HepG2 (cell line): Measurements from ENCODE around the gene CIROP. TPM values are rescaled to one million over a fixed set of nuclear protein-coding genes. Genes with fewer than 3 reads are reported as not detected.

Experiments used
- EEA1 ChIP-seq: sonication (generic); formaldehyde crosslinking; IDR thresholded peaks from 2 replicates; pipeline ENCODE4 v1.5.1; 2020; ENCODE audit warnings: mild to moderate bottlenecking, missing genetic modification reagents, borderline replicate concordance
- ETV6 ChIP-seq: sonication (generic); formaldehyde crosslinking; conservative IDR thresholded peaks from 2 replicates; pipeline ENCODE4 v1.4.0; 2020; ENCODE audit warnings: missing genetic modification reagents
- MAFF ChIP-seq: IDR thresholded peaks from 2 replicates; pipeline ENCODE4 v1.6.1; 2011; ENCODE audit warnings: low read depth, low read length, improper control_type of control experiment
- MYC ChIP-seq: sonication (generic); formaldehyde crosslinking; IDR thresholded peaks from 2 replicates; pipeline ENCODE4 v1.9.0; 2021; ENCODE audit warnings: missing genetic modification reagents, borderline replicate concordance
- RERE ChIP-seq: IDR thresholded peaks from 2 replicates; pipeline ENCODE4 v1.6.1; 2016; ENCODE audit warnings: low read depth, missing genetic modification reagents, missing compliant biosample characterization
- SIX4 ChIP-seq: sonication (generic); formaldehyde crosslinking; IDR thresholded peaks from 2 replicates; pipeline ENCODE4 v1.4.0; 2020; ENCODE audit warnings: missing genetic modification reagents
- ZFY ChIP-seq: sonication (generic); formaldehyde crosslinking; IDR thresholded peaks from 2 replicates; pipeline ENCODE4 v1.4.0; 2020; ENCODE audit warnings: missing genetic modification reagents
- ZNF142 ChIP-seq: sonication (generic); formaldehyde crosslinking; IDR thresholded peaks from 2 replicates; pipeline ENCODE4 v1.4.0; 2020; ENCODE audit warnings: missing genetic modification reagents
- ZNF180 ChIP-seq: sonication (generic); formaldehyde crosslinking; IDR thresholded peaks from 2 replicates; pipeline ENCODE4 v1.4.0; 2020; ENCODE audit warnings: low read depth, missing genetic modification reagents, borderline replicate concordance
- ZNF333 ChIP-seq: sonication (generic); formaldehyde crosslinking; IDR thresholded peaks from 2 replicates; pipeline ENCODE4 v1.4.0; 2020; ENCODE audit warnings: mild to moderate bottlenecking, missing genetic modification reagents, borderline replicate concordance
- ZNF33A ChIP-seq: sonication (generic); formaldehyde crosslinking; IDR thresholded peaks from 2 replicates; pipeline ENCODE4 v1.5.1; 2020; ENCODE audit warnings: missing genetic modification reagents, mild to moderate bottlenecking, moderate library complexity, borderline replicate concordance
- ZNF720 ChIP-seq: sonication (generic); formaldehyde crosslinking; IDR thresholded peaks from 2 replicates; pipeline ENCODE4 v1.4.0; 2020; ENCODE audit warnings: missing genetic modification reagents
- polyA plus RNA-seq, 8 experiments: library from polyadenylated mRNA; depleted of rRNA in 3 of 8; stranded (reverse) in 7 of 8; unstranded in 1 of 8; fragments of >200 nt; fragmentation: Illumina TruSeq in 4 of 8; extraction: Trizol in 4 of 8; gene quantifications; 2 replicates each; pipeline versions ENCODE4 v1.2.1 to v1.2.3, GENCODE V29; 2011 to 2016; ENCODE audit warnings: low read depth in 4 of 8, missing spikeins in 1 of 8, mixed read lengths in 1 of 8; ENCODE audit not compliant: insufficient read depth in 1 of 8
- total RNA-seq, 5 experiments: library from RNA; depleted of rRNA; stranded (reverse); fragments of >200 nt; fragmentation: Illumina TruSeq; extraction: Trizol; gene quantifications; 2 replicates each; pipeline ENCODE4 v1.2.3, GENCODE V29; 2016; ENCODE audit warnings: low read depth in 1 of 5

Gene CIROP
- total and polyA plus RNA-seq, 2 of the 13 experiments (the other 11 are each of a cell fraction or from before 2014, with no cell fraction given): 0.07 TPM; not detected in 1

- TF ChIP-seq MAFF (0 out of 2 replicates have a peak, but pooled peaks have one; percentile 8), ZNF180 (peak; percentile 78; the same call in 1 of the 2 replicates), ZNF33A (no peak), ZNF142 (peak; percentile 98), ETV6 (CRISPR knock-in tag) (peak; percentile 89; the same call in 1 of the 2 replicates), MYC (CRISPR knock-in tag) (peak; percentile 88), ZNF720 (CRISPR knock-in tag) (no peak), ZNF333 (CRISPR knock-in tag) (peak; percentile 93; the same call in 1 of the 2 replicates), SIX4 (CRISPR knock-in tag) (peak; percentile 13; the same call in 1 of the 2 replicates), ZFY (CRISPR knock-in tag) (peak; percentile 54; the same call in 1 of the 2 replicates), EEA1 (CRISPR knock-in tag) (peak; percentile 37; the same call in 1 of the 2 replicates), RERE (CRISPR knock-in tag) (0 out of 2 replicates have a peak, but pooled peaks have one; percentile 33)
Measured at GRCh38 chr14:23057757-23058653, 46.8 kb downstream of the CIROP start (continued).
